Measurements from ENCODE around the gene SCAF1. TPM values are rescaled to one million over a fixed set of nuclear protein-coding genes. Genes with fewer than 3 reads are reported as not detected.

The SCAF1 gene
- total RNA-seq, 3 donors from 2014 or later (not counting 1 experiment from before 2014, with no cell fraction given), result 38.9 to 46.2 (median 44.9) TPM

DNA sequence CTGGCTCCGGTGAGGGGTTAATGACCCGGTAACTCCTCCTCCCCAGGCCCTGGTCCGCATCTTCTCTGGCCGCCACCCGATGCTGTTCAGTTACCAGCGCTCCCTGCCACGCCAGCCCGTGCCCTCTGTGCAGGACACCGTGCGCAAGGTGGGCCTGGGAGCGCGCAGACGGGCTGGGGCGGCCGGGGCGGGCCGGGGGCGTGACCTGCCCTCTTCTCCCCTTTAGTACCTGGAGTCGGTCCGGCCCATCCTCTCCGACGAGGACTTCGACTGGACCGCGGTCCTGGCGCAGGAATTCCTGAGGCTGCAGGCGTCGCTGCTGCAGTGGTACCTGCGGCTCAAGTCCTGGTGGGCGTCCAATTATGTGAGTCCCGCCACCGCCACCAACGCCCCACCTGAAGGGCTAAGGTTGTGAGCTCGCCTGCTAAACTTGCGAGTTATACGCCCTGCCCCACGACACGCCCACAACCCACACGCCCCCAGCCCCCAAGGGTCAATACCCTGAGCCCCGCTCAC, 59.3 kb downstream of the SCAF1 start:
- Histone ChIP-seq H3K4me1 (ENCODE audit: control insufficient read depth, insufficient read depth, low read length) (no peaks in the 10 kb centered on the region), H3K27ac (ENCODE audit: low read length) (no peak overlapping the region), H3K27me3 (ENCODE audit: control insufficient read depth, insufficient read depth, low read length) (no peaks in the 10 kb centered on the region), H3K4me3 (ENCODE audit: low read length) (no peak overlapping the region), H3K36me3 (ENCODE audit: control insufficient read depth, insufficient read depth, low read length) (no peaks in the 10 kb centered on the region), H3K9me3 (ENCODE audit: control insufficient read depth, insufficient read depth, low read length) (no peaks in the 10 kb centered on the region)
- no peaks in the 10 kb centered on the region for H3K36me3 Mint-ChIP-seq
- intact Hi-C loops (cut with micrococcal nuclease), result no loop called here
- no peak overlapping the region for H3K27ac Mint-ChIP-seq
- no peak for DNase-seq
- no peak overlapping the region for H3K4me3 Mint-ChIP-seq
- TF ChIP-seq, protein P1, sequence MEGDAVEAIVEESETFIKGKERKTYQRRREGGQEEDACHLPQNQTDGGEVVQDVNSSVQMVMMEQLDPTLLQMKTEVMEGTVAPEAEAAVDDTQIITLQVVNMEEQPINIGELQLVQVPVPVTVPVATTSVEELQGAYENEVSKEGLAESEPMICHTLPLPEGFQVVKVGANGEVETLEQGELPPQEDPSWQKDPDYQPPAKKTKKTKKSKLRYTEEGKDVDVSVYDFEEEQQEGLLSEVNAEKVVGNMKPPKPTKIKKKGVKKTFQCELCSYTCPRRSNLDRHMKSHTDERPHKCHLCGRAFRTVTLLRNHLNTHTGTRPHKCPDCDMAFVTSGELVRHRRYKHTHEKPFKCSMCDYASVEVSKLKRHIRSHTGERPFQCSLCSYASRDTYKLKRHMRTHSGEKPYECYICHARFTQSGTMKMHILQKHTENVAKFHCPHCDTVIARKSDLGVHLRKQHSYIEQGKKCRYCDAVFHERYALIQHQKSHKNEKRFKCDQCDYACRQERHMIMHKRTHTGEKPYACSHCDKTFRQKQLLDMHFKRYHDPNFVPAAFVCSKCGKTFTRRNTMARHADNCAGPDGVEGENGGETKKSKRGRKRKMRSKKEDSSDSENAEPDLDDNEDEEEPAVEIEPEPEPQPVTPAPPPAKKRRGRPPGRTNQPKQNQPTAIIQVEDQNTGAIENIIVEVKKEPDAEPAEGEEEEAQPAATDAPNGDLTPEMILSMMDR (IDR thresholded peaks at IDR 0.05), result no peak
- H3K4me1 Mint-ChIP-seq, result no peaks in the 10 kb centered on the region
- 51% methylated on average over 39 of the region's 40 CpGs for WGBS (ENCODE audit: insufficient coverage)
- H3K9me3 Mint-ChIP-seq, result no peaks in the 10 kb centered on the region
- H3K27me3 Mint-ChIP-seq (ENCODE audit: low read depth in 2 of 2), result no peaks in the 10 kb centered on the region
- no peak for ATAC-seq

DNA sequence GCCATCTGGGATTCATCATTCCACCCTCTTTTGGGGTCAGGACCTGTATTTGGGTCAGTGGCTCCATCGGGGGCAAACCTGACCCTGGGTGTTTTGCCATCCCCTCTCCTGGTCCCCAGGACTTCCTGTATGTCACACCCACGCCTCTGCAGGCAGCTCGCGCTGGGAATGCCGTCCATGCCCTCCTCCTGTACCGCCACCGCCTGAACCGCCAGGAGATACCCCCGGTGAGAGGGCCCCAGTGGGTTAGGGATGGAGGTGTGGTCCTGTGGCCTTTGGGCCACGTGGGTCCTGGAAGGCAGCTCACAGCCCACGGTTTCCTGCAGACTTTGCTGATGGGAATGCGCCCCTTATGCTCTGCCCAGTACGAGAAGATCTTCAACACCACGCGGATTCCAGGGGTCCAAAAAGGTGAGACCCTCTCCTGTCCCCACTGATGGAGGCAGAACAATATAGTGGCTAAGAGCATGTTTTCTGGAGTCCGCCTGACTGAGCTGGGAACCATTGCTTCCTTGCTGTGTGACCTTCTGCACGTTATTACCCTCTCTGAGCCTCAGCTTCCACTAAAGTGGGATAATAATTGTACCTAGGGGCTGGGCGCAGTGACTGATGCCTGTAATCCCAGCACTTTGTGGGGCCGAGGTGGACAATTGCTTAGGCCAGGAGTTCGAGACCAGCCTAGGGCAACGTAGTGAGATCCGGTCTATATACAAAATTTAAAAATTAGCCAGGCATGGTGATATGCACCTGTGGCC, 63.1 kb downstream of the SCAF1 start:
- Mint-ChIP-seq H3K4me3 (no peak overlapping the region), H3K36me3 (no peaks in the 10 kb centered on the region), H3K27ac (no peak overlapping the region), H3K4me1 (no peaks in the 10 kb centered on the region), H3K9me3 (no peaks in the 10 kb centered on the region), H3K27me3 (ENCODE audit: low read depth in 2 of 2) (peaks cover 0 to under 1% of the 10 kb centered on the region in 2 donors)
- intact Hi-C loops (cut with micrococcal nuclease), result no loop called here
- Histone ChIP-seq H3K9me3 (ENCODE audit: control insufficient read depth, insufficient read depth, low read length) (no peaks in the 10 kb centered on the region), H3K36me3 (ENCODE audit: control insufficient read depth, insufficient read depth, low read length) (no peaks in the 10 kb centered on the region), H3K27ac (ENCODE audit: low read length) (no peak overlapping the region), H3K27me3 (ENCODE audit: control insufficient read depth, insufficient read depth, low read length) (no peaks in the 10 kb centered on the region), H3K4me1 (ENCODE audit: control insufficient read depth, insufficient read depth, low read length) (no peaks in the 10 kb centered on the region), H3K4me3 (ENCODE audit: low read length) (no peak overlapping the region)
- WGBS (ENCODE audit: insufficient coverage), result 81% methylated on average over 22 of the region's 22 CpGs
- TF ChIP-seq, protein P1 (IDR thresholded peaks at IDR 0.05), result no peak
- ATAC-seq (no peak), DNase-seq (no peak)

DNA sequence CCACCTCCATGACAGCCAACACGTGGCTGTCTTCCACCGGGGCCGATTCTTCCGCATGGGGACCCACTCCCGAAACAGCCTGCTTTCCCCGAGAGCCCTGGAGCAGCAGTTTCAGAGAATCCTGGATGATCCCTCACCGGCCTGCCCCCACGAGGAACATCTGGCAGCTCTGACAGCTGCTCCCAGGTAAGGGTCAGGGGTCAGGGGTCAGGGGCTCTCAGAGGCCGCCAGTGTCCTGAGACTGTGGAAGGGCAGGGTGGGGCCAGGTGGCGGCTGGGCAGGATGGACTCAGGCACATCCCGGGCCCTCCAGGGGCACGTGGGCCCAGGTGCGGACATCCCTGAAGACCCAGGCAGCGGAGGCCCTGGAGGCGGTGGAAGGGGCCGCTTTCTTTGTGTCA, 63.9 kb downstream of the SCAF1 start:
- Histone ChIP-seq H3K27me3 (ENCODE audit: control insufficient read depth, insufficient read depth, low read length) (no peaks in the 10 kb centered on the region), H3K4me1 (ENCODE audit: control insufficient read depth, insufficient read depth, low read length) (no peaks in the 10 kb centered on the region), H3K4me3 (ENCODE audit: low read length) (no peak overlapping the region), H3K9me3 (ENCODE audit: control insufficient read depth, insufficient read depth, low read length) (no peaks in the 10 kb centered on the region), H3K36me3 (ENCODE audit: control insufficient read depth, insufficient read depth, low read length) (no peaks in the 10 kb centered on the region), H3K27ac (ENCODE audit: low read length) (no peak overlapping the region)
- H3K4me1 Mint-ChIP-seq, result no peaks in the 10 kb centered on the region
- DNase-seq, result no peak
- no peaks in the 10 kb centered on the region for H3K9me3 Mint-ChIP-seq
- H3K27me3 Mint-ChIP-seq (ENCODE audit: low read depth in 2 of 2), result peaks cover 0 to 7% of the 10 kb centered on the region in 2 donors
- TF ChIP-seq, protein P1 (IDR thresholded peaks at IDR 0.05), result no peak
- no peaks in the 10 kb centered on the region for H3K36me3 Mint-ChIP-seq
- no peak overlapping the region for H3K27ac Mint-ChIP-seq
- no peak for ATAC-seq
- intact Hi-C loops (cut with micrococcal nuclease), result no loop called here
- H3K4me3 Mint-ChIP-seq, result no peak overlapping the region
- 91% methylated on average over 16 of the region's 16 CpGs for WGBS (ENCODE audit: insufficient coverage)

Other genes with a start within 250 kb of the SCAF1 start
- not detected for gene PTH2, start 218.8 kb upstream of the SCAF1 start, total RNA-seq
- not detected for gene GFY, start 216.8 kb upstream of the SCAF1 start, total RNA-seq
- gene SLC17A7, start 200.7 kb upstream of the SCAF1 start, total RNA-seq, result not detected
- gene PIH1D1, start 190.4 kb upstream of the SCAF1 start, total RNA-seq, result 100 to 1,000 TPM; 112 to 149 (median 138) TPM
- 10 to 100 TPM; 39.9 to 43.2 (median 41.4) TPM for gene ALDH16A1, start 189.0 kb upstream of the SCAF1 start, total RNA-seq
- 10 to 100 TPM; 44.7 to 65.7 (median 64.8) TPM for gene FLT3LG, start 168.0 kb upstream of the SCAF1 start, total RNA-seq
- gene RPL13A, start 154.6 kb upstream of the SCAF1 start, total RNA-seq, result 1,000 to 10,000 TPM; 1,881 to 2,284 (median 2,283) TPM
- 1,000 to 10,000 TPM; 1,427 to 1,714 (median 1,549) TPM for gene RPS11, start 145.8 kb upstream of the SCAF1 start, total RNA-seq
- gene FCGRT, start 129.5 kb upstream of the SCAF1 start, total RNA-seq, result 10 to 100 TPM; 13.5 to 39.2 (median 19.9) TPM
- 1 to 10 TPM; 2.4 to 4.7 (median 3.0) TPM for gene RCN3, start 114.2 kb upstream of the SCAF1 start, total RNA-seq
- 10 to 100 TPM; 46.7 to 63.6 (median 59.8) TPM for gene NOSIP, start 61.7 kb upstream of the SCAF1 start, total RNA-seq
- gene PRRG2, start 60.9 kb upstream of the SCAF1 start, total RNA-seq, result under 1 TPM in 2 of 3 donors, not detected in 1; 0.39 to 0.56 TPM
- 10 to 100 TPM; 51.1 to 62.1 (median 56.0) TPM for gene PRR12, start 51.0 kb upstream of the SCAF1 start, total RNA-seq
- gene RRAS, start 2.1 kb upstream of the SCAF1 start, total RNA-seq, result 1 to 10 TPM; 2.0 to 7.7 (median 5.9) TPM
- gene IRF3, start 23.6 kb downstream of the SCAF1 start, total RNA-seq, result 100 to 1,000 TPM; 176 to 184 (median 179) TPM
- 10 to 100 TPM; 15.6 to 34.6 (median 22.3) TPM for gene BCL2L12, start 23.7 kb downstream of the SCAF1 start, total RNA-seq
- 10 to 100 TPM; 77.0 to 92.5 (median 78.2) TPM for gene PRMT1, start 35.1 kb downstream of the SCAF1 start, total RNA-seq
- gene ADM5, start 47.4 kb downstream of the SCAF1 start, total RNA-seq, result 1 to 10 TPM; 2.3 to 2.9 (median 2.4) TPM
- under 1 TPM; 0.34 to 0.78 (median 0.73) TPM for gene CPT1C, start 48.9 kb downstream of the SCAF1 start, total RNA-seq
- gene TSKS, start 121.1 kb downstream of the SCAF1 start, total RNA-seq, result 1 to 10 TPM in 2 of 3 donors, under 1 TPM in 1; 0.35 to 2.4 (median 1.7) TPM
- gene AP2A1, start 124.8 kb downstream of the SCAF1 start, total RNA-seq, result 100 to 1,000 TPM; 137 to 163 (median 161) TPM
- gene FUZ, start 171.1 kb downstream of the SCAF1 start, total RNA-seq, result 10 to 100 TPM; 17.7 to 33.1 (median 20.6) TPM
- 100 to 1,000 TPM in 1 of 3 donors, 10 to 100 TPM in 2; 64.2 to 132 (median 69.5) TPM for gene MED25, start 176.1 kb downstream of the SCAF1 start, total RNA-seq
- gene PTOV1, start 208.9 kb downstream of the SCAF1 start, total RNA-seq, result 100 to 1,000 TPM; 116 to 132 (median 128) TPM
- 100 to 1,000 TPM; 228 to 253 (median 243) TPM for gene PNKP, start 225.4 kb downstream of the SCAF1 start, total RNA-seq
- 10 to 100 TPM; 12.8 to 17.8 (median 16.1) TPM for gene AKT1S1, start 235.1 kb downstream of the SCAF1 start, total RNA-seq
- gene TBC1D17, start 235.5 kb downstream of the SCAF1 start, total RNA-seq, result 10 to 100 TPM; 45.8 to 59.7 (median 54.4) TPM

Data from natural killer cell (primary cell).